Endothelial cell of umbilical vein (primary cell): ENCODE results near the gene PANK3. TPM values are rescaled to one million over a fixed set of nuclear protein-coding genes. Genes with fewer than 3 reads are reported as not detected.

Experiments used
- BruUV-seq: library from RNA; stranded (reverse); fragments of 400-500 nt; replicated peaks from 2 replicates; lab custom pipeline; 2021; lab: Mats Ljungman, UMichigan
- CTCF ChIA-PET: fragments of 300-600, 350-600 bp; sonication (Branson Sonifier 250); formaldehyde crosslinking; loops from one replicate; lab custom pipeline; 2021; ENCODE audit warnings: antibody characterized with exemption, inconsistent platforms; lab: Charles Lee
- POLR2A ChIA-PET: fragments of 300-600, 350-600 bp; sonication (Branson Sonifier 250); formaldehyde crosslinking; loops from one replicate; lab custom pipeline; 2021; ENCODE audit warnings: antibody characterized with exemption, inconsistent platforms; lab: Charles Lee
- DNase-seq: peaks from one replicate; pipeline ENCODE4 v3.0.0-alpha.2; 2011; ENCODE audit warnings: low read depth, low spot score
- FAIRE-seq: peaks from 2 replicates; lab custom pipeline; 2011; peaks lifted over from hg19 to GRCh38; lab: Jason Lieb, UNC
- H2AFZ ChIP-seq: 2 replicates; pipeline ENCODE4 v1.6.0; 2012; ENCODE audit warnings: low read depth, low read length, control low read depth, inconsistent platforms
- H3K27ac ChIP-seq: 2 replicates; pipeline ENCODE4 v1.5.1; 2011; ENCODE audit warnings: low read depth, mild to moderate bottlenecking, control low read depth, low read length, moderate library complexity; ENCODE audit not compliant: insufficient read depth
- H3K27me3 ChIP-seq, 2 experiments: 2 replicates each; pipeline versions ENCODE4 v1.6.0 to v1.6.1; 2011; ENCODE audit warnings: low read length in 2 of 2, mixed read lengths in 1 of 2; ENCODE audit not compliant: control insufficient read depth in 2 of 2, insufficient read depth in 2 of 2
- H3K36me3 ChIP-seq, 2 experiments: 2 replicates in 1 of 2; 3 replicates in 1 of 2; pipeline ENCODE4 v1.5.1; 2011; ENCODE audit warnings: low read length in 2 of 2, mild to moderate bottlenecking in 1 of 2, moderate library complexity in 1 of 2; ENCODE audit not compliant: control insufficient read depth in 2 of 2, insufficient read depth in 2 of 2; ENCODE audit errors: extremely low read depth in 1 of 2
- H3K4me1 ChIP-seq: 3 replicates; pipeline ENCODE4 v1.5.1; 2011; ENCODE audit warnings: mild to moderate bottlenecking, low read length; ENCODE audit not compliant: control insufficient read depth, insufficient read depth; ENCODE audit errors: extremely low read depth
- H3K4me2 ChIP-seq: 2 replicates; pipeline ENCODE4 v1.6.1; 2011; ENCODE audit warnings: low read length, control low read depth, mixed read lengths; ENCODE audit not compliant: insufficient read depth
- H3K4me3 ChIP-seq, 3 experiments: fragments of 200-600 bp in 1 of 3; sonication (generic), shearing (Covaris generic) in 1 of 3; replicated peaks in 1 of 3; 2 replicates each; pipeline ENCODE4 v1.5.1; 2011 to 2016; ENCODE audit warnings: control low read depth in 3 of 3, low read length in 3 of 3, mild to moderate bottlenecking in 2 of 3, inconsistent platforms in 1 of 3, low read depth in 1 of 3, moderate library complexity in 1 of 3; ENCODE audit not compliant: insufficient read depth in 1 of 3
- H3K79me2 ChIP-seq: 2 replicates; pipeline ENCODE4 v1.6.0; 2012; ENCODE audit warnings: low read length, inconsistent platforms; ENCODE audit not compliant: control insufficient read depth, insufficient read depth
- H3K9ac ChIP-seq: replicated peaks from 2 replicates; pipeline ENCODE3; 2011; ENCODE audit warnings: low read length, control low read depth; ENCODE audit not compliant: insufficient read depth; ENCODE audit errors: extremely low read depth
- H3K9me1 ChIP-seq: replicated peaks from 3 replicates; pipeline ENCODE4 v1.6.0; 2011; ENCODE audit warnings: mild to moderate bottlenecking, low read length; ENCODE audit not compliant: control insufficient read depth, insufficient read depth; ENCODE audit errors: extremely low read depth
- H3K9me3 ChIP-seq: replicated peaks from 2 replicates; pipeline ENCODE4 v1.5.1; 2012; ENCODE audit warnings: low read length, inconsistent platforms; ENCODE audit not compliant: control insufficient read depth, insufficient read depth
- H4K20me1 ChIP-seq: replicated peaks from 2 replicates; pipeline ENCODE3; 2011; ENCODE audit warnings: mild to moderate bottlenecking, low read length; ENCODE audit not compliant: control insufficient read depth, insufficient read depth; ENCODE audit errors: extremely low read depth
- EZH2 ChIP-seq: IDR thresholded peaks from 2 replicates; pipeline ENCODE4 v1.6.1; 2012; ENCODE audit warnings: borderline replicate concordance, low read depth, mild to moderate bottlenecking, moderate library complexity, low read length, inconsistent platforms; ENCODE audit not compliant: severe bottlenecking
- FOS ChIP-seq: IDR thresholded peaks from 2 replicates; pipeline ENCODE4 v1.6.1; 2011; ENCODE audit warnings: mild to moderate bottlenecking, low read length, moderate library complexity, borderline replicate concordance; ENCODE audit not compliant: insufficient read depth
- GATA2 ChIP-seq: IDR thresholded peaks from 2 replicates; pipeline ENCODE4 v1.7.0; 2011; ENCODE audit warnings: low read depth, mild to moderate bottlenecking, moderate library complexity, mixed read lengths, low read length; ENCODE audit not compliant: insufficient read length, insufficient read depth
- JUN ChIP-seq: IDR thresholded peaks from 2 replicates; pipeline ENCODE4 v1.6.1; 2011; ENCODE audit warnings: borderline replicate concordance, low read depth; ENCODE audit not compliant: insufficient read length, insufficient read depth
- MAX ChIP-seq: IDR thresholded peaks from 2 replicates; pipeline ENCODE4 v1.6.1; 2011; ENCODE audit not compliant: insufficient read depth, insufficient read length
- MYC ChIP-seq: IDR thresholded peaks from one replicate; pipeline ENCODE4 v1.6.1; 2011; ENCODE audit warnings: mild to moderate bottlenecking, low read depth, low read length
- POLR2A ChIP-seq: IDR thresholded peaks from 2 replicates; pipeline ENCODE4 v1.6.1; 2012; ENCODE audit warnings: low read depth, mild to moderate bottlenecking, control low read depth, low read length
- POLR2AphosphoS5 ChIP-seq: IDR thresholded peaks from 2 replicates; pipeline ENCODE4 v1.6.1; 2012; ENCODE audit warnings: low read depth, mild to moderate bottlenecking, control low read depth, low read length, moderate library complexity; ENCODE audit not compliant: insufficient read depth
- dilution Hi-C: fragments of 300-500 bp; cut with MboI; formaldehyde crosslinking; loops from one replicate; pipeline ENCODE4 v1.15.0; 2019; ENCODE audit warnings: low sequenced_read_pairs; ENCODE audit not compliant: extremely low pct_ligation_motif_present
- intact Hi-C: fragments of 100-400 bp; cut with micrococcal nuclease; formaldehyde crosslinking; loops from one replicate; pipeline ENCODE4 v1.10.0; 2022
- polyA plus RNA-seq, 4 experiments: library from polyadenylated mRNA; depleted of rRNA in 3 of 4; stranded (reverse) in 3 of 4; unstranded in 1 of 4; fragments of >200 nt; gene quantifications; 2 replicates each; pipeline versions ENCODE4 v1.2.1 to v1.2.3, GENCODE V29; 2011 to 2012; ENCODE audit warnings: missing spikeins in 1 of 4
- total RNA-seq: library from RNA; stranded (reverse); gene quantifications from 2 replicates; pipeline ENCODE4 v1.2.3, GENCODE V29; 2021
- TF ChIP-seq, protein P1 (sequence below), 2 donors: IDR thresholded peaks; 1 replicate in 1 of 2; 2 replicates in 1 of 2; pipeline ENCODE4 v1.5.1; 2011; ENCODE audit warnings: low read length in 2 of 2, mild to moderate bottlenecking in 2 of 2, moderate library complexity in 2 of 2, control low read depth in 1 of 2, inconsistent platforms in 1 of 2, low read depth in 1 of 2; ENCODE audit not compliant: insufficient read depth in 1 of 2; ENCODE audit errors: extremely low read depth in 1 of 2

The PANK3 gene
- total and polyA plus RNA-seq, 2 donors (not counting 3 experiments of a cell fraction or from before 2014, with no cell fraction given): 8.1 to 78.8 TPM

- Histone ChIP-seq H3K27me3 (peaks cover 2 to 3% of the 10 kb centered on the region in 2 experiments), H3K9me1 (no peaks in the 10 kb centered on the region), H3K4me1 (no peaks in the 10 kb centered on the region), H3K36me3 (no peaks in the 10 kb centered on the region), H3K79me2 (no peaks in the 10 kb centered on the region), H3K27ac (no peak overlapping the region), H3K4me2 (no peak overlapping the region), H4K20me1 (no peaks in the 10 kb centered on the region), H2AFZ (no peak overlapping the region), H3K9me3 (no peaks in the 10 kb centered on the region), H3K4me3 (no peak overlapping the region), H3K9ac (no peak overlapping the region)
- FAIRE-seq: no peak
- dilution Hi-C loops (no loop called here), intact Hi-C loops (no loop called here)
- BruUV-seq: no TSS peak
- no peak for DNase-seq
- ChIA-PET POLR2A (no interaction called here), CTCF (no interaction called here)
- TF ChIP-seq MAX (no peak), JUN (no peak), MYC (no peak), POLR2A (no peak), GATA2 (no peak), EZH2 (no peak), POLR2AphosphoS5 (no peak), FOS (no peak)
- TF ChIP-seq, protein P1, sequence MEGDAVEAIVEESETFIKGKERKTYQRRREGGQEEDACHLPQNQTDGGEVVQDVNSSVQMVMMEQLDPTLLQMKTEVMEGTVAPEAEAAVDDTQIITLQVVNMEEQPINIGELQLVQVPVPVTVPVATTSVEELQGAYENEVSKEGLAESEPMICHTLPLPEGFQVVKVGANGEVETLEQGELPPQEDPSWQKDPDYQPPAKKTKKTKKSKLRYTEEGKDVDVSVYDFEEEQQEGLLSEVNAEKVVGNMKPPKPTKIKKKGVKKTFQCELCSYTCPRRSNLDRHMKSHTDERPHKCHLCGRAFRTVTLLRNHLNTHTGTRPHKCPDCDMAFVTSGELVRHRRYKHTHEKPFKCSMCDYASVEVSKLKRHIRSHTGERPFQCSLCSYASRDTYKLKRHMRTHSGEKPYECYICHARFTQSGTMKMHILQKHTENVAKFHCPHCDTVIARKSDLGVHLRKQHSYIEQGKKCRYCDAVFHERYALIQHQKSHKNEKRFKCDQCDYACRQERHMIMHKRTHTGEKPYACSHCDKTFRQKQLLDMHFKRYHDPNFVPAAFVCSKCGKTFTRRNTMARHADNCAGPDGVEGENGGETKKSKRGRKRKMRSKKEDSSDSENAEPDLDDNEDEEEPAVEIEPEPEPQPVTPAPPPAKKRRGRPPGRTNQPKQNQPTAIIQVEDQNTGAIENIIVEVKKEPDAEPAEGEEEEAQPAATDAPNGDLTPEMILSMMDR (IDR thresholded peaks at IDR 0.05; ENCODE audit: extremely low read depth in 1 of 2, insufficient read depth in 1 of 2, low read depth in 1 of 2, low read length in 2 of 2): no peak
Observed at GRCh38 chr5:168590666-168591065, 11.5 kb upstream of the PANK3 start.
